Cerebellar cortex (tissue), 1 donor: ENCODE measurements around the gene PCCA.

Experiments
- DNase-seq: peaks from one replicate; pipeline ENCODE4 v3.0.0-alpha.2; 2015; ENCODE audit warnings: low spot score

The PCCA gene

GRCh38 chr13:100465558-100465957 is 376.7 kb downstream of the PCCA start:
- no peak for DNase-seq

GRCh38 chr13:100470866-100471505 is 382.1 kb downstream of the PCCA start:
- DNase-seq: no peak

GRCh38 chr13:100473087-100473486 is 384.2 kb downstream of the PCCA start:
- no peak for DNase-seq

GRCh38 chr13:100473501-100474044 is 384.7 kb downstream of the PCCA start:
- DNase-seq: no peak

GRCh38 chr13:100476963-100477362 is 388.1 kb downstream of the PCCA start:
- DNase-seq: no peak

GRCh38 chr13:100478107-100478809 is 389.4 kb downstream of the PCCA start:
- no peak for DNase-seq

GRCh38 chr13:100480676-100481075 is 391.8 kb downstream of the PCCA start:
- no peak for DNase-seq

- no peak for DNase-seq
Observed at GRCh38 chr13:100483139-100483538, 394.2 kb downstream of the PCCA start.

- no peak for DNase-seq
Observed at GRCh38 chr13:100483841-100484381, 395.0 kb downstream of the PCCA start.

- no peak for DNase-seq
Observed at GRCh38 chr13:100484702-100485101, 395.8 kb downstream of the PCCA start.

GRCh38 chr13:100485265-100485664 is 396.4 kb downstream of the PCCA start:
- no peak for DNase-seq

GRCh38 chr13:100490692-100491091 is 401.8 kb downstream of the PCCA start:
- no peak for DNase-seq

- peak; percentile 61 for DNase-seq
Observed at GRCh38 chr13:100491164-100491842, 402.4 kb downstream of the PCCA start.

- DNase-seq: no peak
Observed at GRCh38 chr13:100493418-100493817, 404.5 kb downstream of the PCCA start.

GRCh38 chr13:100495455-100495854 is 406.6 kb downstream of the PCCA start:
- DNase-seq: no peak

- no peak for DNase-seq
Observed at GRCh38 chr13:100497389-100497788, 408.5 kb downstream of the PCCA start.

GRCh38 chr13:100502446-100502845 is 413.6 kb downstream of the PCCA start:
- DNase-seq: no peak

- no peak for DNase-seq
Observed at GRCh38 chr13:100503622-100504021, 414.7 kb downstream of the PCCA start.

GRCh38 chr13:100506154-100506553 is 417.3 kb downstream of the PCCA start:
- DNase-seq: no peak

- no peak for DNase-seq
Observed at GRCh38 chr13:100506600-100507422, 417.9 kb downstream of the PCCA start.

- no peak for DNase-seq
Observed at GRCh38 chr13:100508455-100508854, 419.6 kb downstream of the PCCA start.

GRCh38 chr13:100508996-100509395 is 420.1 kb downstream of the PCCA start:
- DNase-seq: no peak
